GM21786 (cell line): ENCODE results near the gene NPPB.
A peak's percentile ranks its signal among the peaks of the same experiment; 100 is the strongest.
"Not testable (repeated sequence)": the region's sequence is repeated elsewhere in the genome, so short reads cannot be mapped to it uniquely, and the experiment has no call there.

Experiments used
- ATAC-seq: cut with Tn5 transposase; IDR thresholded peaks from one replicate; pipeline ENCODE4 v1.9.1; 2021; ENCODE audit not compliant: unreplicated experiment

NPPB gene

GRCh38 chr1:11858613-11858967 is at the start of gene NPPB:
Gene NPPB, minus strand, starts transcription at chr1:11858945. Its CDS starts 112 bp downstream, at chr1:11858833.
- no peak for ATAC-seq

GRCh38 chr1:11908095-11908675 is 49.4 kb upstream of the NPPB start:
- ATAC-seq = peak; percentile 49

DNA sequence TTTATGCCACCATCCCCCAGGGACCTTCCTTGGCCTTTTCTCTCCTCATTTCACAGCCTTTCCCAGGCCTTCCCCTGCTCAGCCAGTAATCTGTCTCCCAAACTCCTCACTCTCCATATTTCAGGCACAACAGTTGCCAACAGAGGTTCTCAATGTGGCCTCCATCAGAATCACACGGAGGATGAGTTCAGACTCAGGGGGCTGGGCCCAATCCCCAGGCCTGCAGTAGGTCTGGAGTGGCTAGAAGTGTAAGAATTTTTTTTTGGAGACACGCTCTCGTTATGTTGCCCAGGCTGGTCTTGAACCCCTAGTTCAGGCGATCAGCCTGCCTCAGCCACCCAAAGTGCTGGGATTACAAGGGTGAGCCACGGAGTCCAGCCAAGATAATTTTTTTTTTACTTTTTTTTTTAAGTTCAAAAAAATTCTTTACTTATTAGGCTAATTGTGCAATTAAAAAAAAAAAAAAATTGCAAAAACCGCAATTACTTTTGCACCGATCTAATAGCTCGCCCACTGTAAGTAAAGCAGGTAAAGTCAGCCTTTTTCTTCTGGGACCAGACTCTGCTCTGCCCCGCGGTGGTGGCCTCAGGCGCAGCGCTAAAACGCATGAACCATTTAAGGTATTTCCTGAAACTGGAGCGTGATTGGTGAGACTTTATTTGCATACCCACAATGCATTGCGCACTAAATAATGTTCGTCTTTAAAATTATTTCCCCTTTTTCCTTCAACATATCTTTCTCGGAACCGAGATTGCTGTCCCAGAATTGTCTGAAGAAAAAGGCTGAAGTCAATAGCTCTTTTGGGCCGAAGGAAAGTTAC is 48.7 kb upstream of the NPPB start:
- peak; percentile 44 for ATAC-seq

GRCh38 chr1:11906870-11907269 is 48.1 kb upstream of the NPPB start:
- no peak for ATAC-seq

DNA sequence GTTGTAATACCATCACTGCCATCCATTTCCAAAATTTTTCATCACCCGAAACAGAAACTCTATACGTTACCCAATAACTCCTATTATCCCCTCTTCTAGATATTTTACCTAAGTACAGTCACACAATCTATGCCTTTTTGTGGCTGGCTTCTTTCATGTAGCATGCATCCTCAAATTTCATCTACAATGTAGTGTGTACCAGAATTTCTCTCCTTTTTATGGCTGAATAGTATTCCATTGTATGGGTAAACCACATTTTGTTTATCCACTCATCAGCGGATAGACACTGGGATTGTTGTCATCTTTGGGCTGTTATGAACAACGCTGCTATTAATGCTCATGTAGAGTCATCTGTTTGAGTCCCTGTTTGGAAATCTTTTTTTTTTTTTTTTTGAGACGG is 46.2 kb upstream of the NPPB start:
- no peak for ATAC-seq

- ATAC-seq = not testable (repeated sequence)
These were observed 45.4 kb upstream of the NPPB start for GRCh38 chr1:11904156-11904555.

DNA sequence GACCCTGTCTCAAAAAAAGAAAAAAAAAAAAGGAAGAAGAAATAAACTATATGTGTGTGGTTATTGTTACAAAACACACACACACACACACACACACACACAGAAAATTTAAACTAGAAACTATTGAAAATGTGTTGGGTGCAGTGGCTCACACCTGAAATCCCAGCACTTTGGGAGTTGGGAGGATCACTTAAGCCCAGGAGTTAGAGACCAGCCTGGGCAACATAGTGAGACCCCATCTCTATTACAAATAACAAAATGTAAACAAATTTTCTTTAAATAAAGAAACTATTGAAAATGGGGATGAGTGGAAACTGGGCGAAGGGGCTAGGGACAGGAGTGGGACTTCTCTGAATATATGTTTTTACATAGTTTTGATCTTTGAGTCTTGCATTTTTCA is 44.5 kb upstream of the NPPB start:
- no peak for ATAC-seq

DNA sequence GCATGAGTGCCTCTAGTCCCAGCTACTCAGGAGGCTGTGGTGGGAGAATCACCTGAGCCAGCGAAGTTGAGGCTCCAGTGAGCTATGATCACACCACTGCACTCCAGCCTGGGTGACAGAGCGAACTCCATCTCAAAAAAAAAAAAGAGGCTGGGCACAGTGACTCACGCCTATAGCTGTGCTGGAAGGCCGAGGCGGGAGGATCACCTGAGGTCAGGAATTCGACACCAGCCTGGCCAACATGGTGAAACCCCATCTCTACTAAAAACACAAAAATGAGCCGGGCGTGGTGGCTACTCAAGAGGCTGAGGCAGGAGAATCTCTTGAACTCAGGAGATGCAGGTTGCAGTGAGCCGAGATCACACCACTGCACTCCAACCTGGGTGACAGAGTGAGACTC is 42.7 kb upstream of the NPPB start:
- not testable (repeated sequence) for ATAC-seq

- ATAC-seq = no peak
These were observed 40.2 kb upstream of the NPPB start for GRCh38 chr1:11898831-11899467.

- ATAC-seq = no peak
These were observed 39.5 kb upstream of the NPPB start for GRCh38 chr1:11898086-11898785.

DNA sequence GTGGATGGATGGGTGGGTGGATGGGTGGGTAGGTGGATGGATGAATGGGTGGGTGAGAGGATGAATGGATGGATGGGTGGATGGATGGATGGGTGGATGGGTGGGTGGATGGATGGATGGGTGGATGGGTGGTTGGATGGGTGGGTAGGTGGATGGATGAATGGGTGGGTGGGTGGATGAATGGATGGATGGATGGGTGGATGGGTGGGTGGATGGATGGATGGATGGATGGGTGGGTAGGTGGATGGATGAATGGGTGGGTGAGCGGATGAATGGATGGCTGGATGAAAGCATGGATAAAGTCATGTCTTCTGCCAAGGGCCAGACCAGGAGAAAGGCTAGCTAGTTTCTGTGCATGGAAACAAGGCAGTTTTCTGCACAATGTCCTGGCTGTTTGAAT is 35.8 kb upstream of the NPPB start:
- ATAC-seq = not testable (repeated sequence)

- no peak for ATAC-seq
These were observed 35.1 kb upstream of the NPPB start for GRCh38 chr1:11893907-11894251.

GRCh38 chr1:11891433-11892186 is 32.9 kb upstream of the NPPB start:
- ATAC-seq = no peak

GRCh38 chr1:11888877-11889208 is 30.1 kb upstream of the NPPB start:
- no peak for ATAC-seq

DNA sequence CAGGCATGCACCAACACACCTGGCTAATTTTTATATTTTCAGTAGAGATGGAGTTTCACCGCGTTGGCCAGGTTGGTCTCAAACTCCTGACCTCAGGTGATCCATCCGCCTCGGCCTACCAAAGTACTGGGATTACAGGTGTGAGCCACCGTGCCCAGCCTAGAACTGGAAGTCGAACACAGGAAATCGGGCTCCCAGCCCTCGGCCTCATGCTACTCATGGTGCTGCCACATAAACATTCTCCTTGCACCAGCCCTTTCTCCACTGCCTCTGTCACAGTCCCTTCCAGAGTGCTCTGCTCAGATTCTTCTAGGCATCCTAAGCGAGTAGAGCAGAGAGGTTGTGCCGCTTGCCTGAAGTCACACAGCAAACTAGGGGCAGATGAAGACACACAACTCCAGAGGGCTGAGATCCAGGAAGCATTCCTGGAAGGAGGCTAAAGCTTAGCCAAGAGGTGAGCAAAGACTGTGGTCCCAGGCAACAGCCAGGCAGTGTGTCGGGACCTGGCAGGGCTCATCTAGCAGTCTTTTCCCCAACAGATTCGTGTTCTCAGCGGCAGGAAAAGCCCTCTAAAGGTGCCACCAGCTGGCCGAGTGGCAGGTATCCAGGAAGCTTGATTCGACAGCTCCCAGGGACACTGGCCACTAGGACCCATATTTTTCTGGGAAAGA is 29.6 kb upstream of the NPPB start:
- ATAC-seq = no peak

DNA sequence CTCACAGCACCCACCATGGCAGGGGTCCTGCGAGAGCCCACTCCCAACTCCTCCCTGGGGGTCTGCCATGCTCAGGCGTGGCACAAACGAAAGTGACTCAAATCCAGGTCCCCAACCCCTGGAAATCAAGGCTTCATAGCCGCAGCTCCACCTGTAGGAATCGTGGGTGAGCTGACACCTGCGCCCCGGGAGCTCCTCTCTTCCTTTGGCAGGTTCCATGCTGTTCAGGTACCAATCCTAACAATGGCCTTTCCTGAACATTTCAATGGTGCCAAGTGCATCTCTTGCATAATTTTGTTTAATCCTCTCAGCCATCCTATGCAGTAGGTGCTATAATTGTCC is 28.9 kb upstream of the NPPB start:
- ATAC-seq = no peak

DNA sequence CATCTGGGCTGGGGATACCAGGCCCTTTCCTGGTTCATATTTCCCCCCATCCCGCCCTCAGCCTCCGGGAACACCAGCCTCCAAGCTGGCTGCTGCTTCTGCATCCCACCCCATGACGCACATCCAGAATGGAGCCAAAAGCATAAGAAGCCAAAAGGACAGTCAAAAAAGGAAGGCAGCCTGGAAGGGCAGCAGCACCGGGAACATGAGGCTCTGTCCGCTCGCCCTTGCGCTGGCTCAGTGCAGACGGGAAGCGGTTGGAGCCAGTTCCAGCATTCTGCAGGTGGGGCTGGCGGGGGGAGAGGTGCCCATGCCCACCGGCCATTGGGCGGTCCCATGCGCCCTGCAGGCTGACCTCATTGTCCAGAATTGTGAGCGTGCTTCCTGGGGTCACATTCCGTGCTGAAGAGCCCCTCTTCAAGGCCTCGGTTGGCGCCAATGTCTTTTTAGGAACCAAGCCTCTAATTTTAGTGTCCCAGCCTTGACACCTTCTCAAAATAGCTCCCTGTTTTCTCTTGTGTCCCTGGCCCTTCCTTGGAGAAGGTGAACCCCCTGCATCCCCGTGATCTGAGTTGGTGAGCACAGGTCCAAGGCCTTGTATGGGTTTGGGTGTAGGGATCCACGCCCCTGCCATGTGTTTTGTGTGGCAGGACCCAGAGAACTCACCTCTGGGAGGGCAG is 28.4 kb upstream of the NPPB start:
- no peak for ATAC-seq

DNA sequence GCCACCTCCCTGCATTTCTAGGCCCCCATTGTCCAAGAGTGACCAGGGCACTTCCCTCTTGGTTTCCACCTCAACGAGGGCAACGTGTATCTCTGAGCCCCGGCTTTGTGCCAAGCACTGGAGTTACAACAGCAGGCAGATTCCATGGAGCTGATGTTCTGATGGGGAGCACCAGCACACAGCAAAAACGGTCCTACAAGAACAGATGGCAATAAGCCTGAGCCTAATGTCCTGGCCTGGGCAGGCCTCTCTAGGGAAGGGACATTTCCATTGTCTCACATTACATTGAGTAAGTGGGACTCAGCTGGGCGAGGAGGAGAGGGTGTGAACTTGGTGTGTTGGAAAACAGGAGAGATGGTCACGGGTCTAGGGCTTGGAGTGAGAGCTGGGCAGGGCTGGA is 27.2 kb upstream of the NPPB start:
- ATAC-seq = no peak

GRCh38 chr1:11882814-11883538 is 24.2 kb upstream of the NPPB start:
- no peak for ATAC-seq
